ENCODE measurements around the gene HOXD11.

GRCh38 chr2:176118601-176119339 is 11.7 kb downstream of the HOXD11 start:
- TF ChIP-seq TEAD4 (IDR thresholded peaks at IDR 0.05) (no peak), MAX (IDR thresholded peaks at IDR 0.05) (no peak), ZBTB7A (IDR thresholded peaks at IDR 0.05; ENCODE audit: low read depth) (no peak), NFIC (IDR thresholded peaks at IDR 0.05) (no peak), TAF1 (IDR thresholded peaks at IDR 0.05; ENCODE audit: low read depth) (no peak), YY1 (IDR thresholded peaks at IDR 0.05; ENCODE audit: low read depth) (no peak), REST (IDR thresholded peaks at IDR 0.05; ENCODE audit: low read depth) (no peak)

Measured in Ishikawa (cell line).